Activated CD8-positive, alpha-beta memory T cell treated with anti-CD3 and anti-CD28 coated beads for 48 hours (primary cell): ENCODE results near the gene SASH1.
"Not testable (repeated sequence)": the region's sequence is repeated elsewhere in the genome, so short reads cannot be mapped to it uniquely, and the experiment has no call there.

Source experiments
- DNase-seq, 3 experiments: peaks; one replicate each; pipeline ENCODE4 v3.0.0-alpha.2; 2020; ENCODE audit warnings: low read depth in 2 of 3, low spot score in 2 of 3

SASH1 gene

GRCh38 chr6:148365041-148365440 is 22.4 kb downstream of the SASH1 start:
- no peak for DNase-seq

GRCh38 chr6:148367411-148368024 is 24.9 kb downstream of the SASH1 start:
- DNase-seq = no peak

GRCh38 chr6:148370176-148370575 is 27.5 kb downstream of the SASH1 start:
- no peak for DNase-seq

GRCh38 chr6:148374040-148374774 is 31.6 kb downstream of the SASH1 start:
- DNase-seq = no peak

- no peak for DNase-seq
These were observed 32.8 kb downstream of the SASH1 start for GRCh38 chr6:148375401-148375800.

- no peak for DNase-seq
These were observed 36.8 kb downstream of the SASH1 start for GRCh38 chr6:148379481-148379880.

- no peak for DNase-seq
These were observed 37.5 kb downstream of the SASH1 start for GRCh38 chr6:148379966-148380713.

- DNase-seq = not testable (repeated sequence)
These were observed 39.4 kb downstream of the SASH1 start for GRCh38 chr6:148382051-148382450.

- DNase-seq = no peak
These were observed 40.2 kb downstream of the SASH1 start for GRCh38 chr6:148382861-148383260.

- DNase-seq = no peak
These were observed 41.2 kb downstream of the SASH1 start for GRCh38 chr6:148383658-148384368.

GRCh38 chr6:148385379-148385778 is 42.7 kb downstream of the SASH1 start:
- no peak for DNase-seq

GRCh38 chr6:148388521-148388920 is 45.9 kb downstream of the SASH1 start:
- DNase-seq = no peak

GRCh38 chr6:148389086-148389485 is 46.4 kb downstream of the SASH1 start:
- DNase-seq = no peak

- no peak for DNase-seq
These were observed 47.3 kb downstream of the SASH1 start for GRCh38 chr6:148389917-148390316.

- not testable (repeated sequence) for DNase-seq
These were observed 49.5 kb downstream of the SASH1 start for GRCh38 chr6:148392127-148392526.

GRCh38 chr6:148392671-148393070 is 50.0 kb downstream of the SASH1 start:
- DNase-seq = no peak

GRCh38 chr6:148395583-148396101 is 53.0 kb downstream of the SASH1 start:
- no peak for DNase-seq

GRCh38 chr6:148396411-148396810 is 53.8 kb downstream of the SASH1 start:
- no peak for DNase-seq

- DNase-seq = no peak
These were observed 54.3 kb downstream of the SASH1 start for GRCh38 chr6:148396926-148397325.

- no peak for DNase-seq
These were observed 55.6 kb downstream of the SASH1 start for GRCh38 chr6:148398244-148398643.

GRCh38 chr6:148398678-148399077 is 56.0 kb downstream of the SASH1 start:
- no peak for DNase-seq
